HG03442 (cell line): Measurements from ENCODE around the gene ALG14.
"Not testable (repeated sequence)": the region's sequence is repeated elsewhere in the genome, so short reads cannot be mapped to it uniquely, and the experiment has no call there.

Experiments used
- ATAC-seq: cut with Tn5 transposase; IDR thresholded peaks from one replicate; pipeline ENCODE4 v1.9.1; 2021; ENCODE audit warnings: mild to moderate bottlenecking, moderate library complexity; ENCODE audit not compliant: unreplicated experiment

The ALG14 gene

DNA sequence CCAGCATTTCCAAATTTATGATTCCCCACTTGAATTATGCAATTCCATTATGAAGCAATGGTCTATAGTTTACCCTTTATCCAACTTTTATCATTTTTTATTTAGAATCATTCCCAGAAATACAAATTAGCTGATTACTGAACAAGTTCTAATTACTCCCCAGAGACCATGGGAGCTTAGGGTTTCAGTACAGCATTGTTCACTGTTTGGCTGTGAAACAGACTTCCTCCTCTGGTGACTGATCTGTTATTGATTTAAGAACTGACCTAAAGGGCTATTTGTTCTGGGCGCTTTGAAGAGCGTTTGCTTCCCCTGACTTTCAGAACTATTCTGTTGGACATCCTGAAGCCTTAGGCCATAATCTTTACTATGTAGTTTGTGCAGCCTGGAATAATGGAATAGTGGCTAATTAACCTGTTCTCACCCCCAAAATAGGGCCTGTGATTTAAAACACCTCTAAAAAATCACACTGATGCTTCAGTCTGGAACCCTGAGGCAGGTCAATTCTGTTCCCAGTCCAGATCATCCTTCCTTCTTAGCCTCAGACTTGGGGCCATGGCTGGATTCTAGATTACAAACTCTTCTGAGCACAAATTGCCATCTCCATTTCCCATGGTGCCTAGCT lies 58.7 kb downstream of the ALG14 start:
- no peak for ATAC-seq

DNA sequence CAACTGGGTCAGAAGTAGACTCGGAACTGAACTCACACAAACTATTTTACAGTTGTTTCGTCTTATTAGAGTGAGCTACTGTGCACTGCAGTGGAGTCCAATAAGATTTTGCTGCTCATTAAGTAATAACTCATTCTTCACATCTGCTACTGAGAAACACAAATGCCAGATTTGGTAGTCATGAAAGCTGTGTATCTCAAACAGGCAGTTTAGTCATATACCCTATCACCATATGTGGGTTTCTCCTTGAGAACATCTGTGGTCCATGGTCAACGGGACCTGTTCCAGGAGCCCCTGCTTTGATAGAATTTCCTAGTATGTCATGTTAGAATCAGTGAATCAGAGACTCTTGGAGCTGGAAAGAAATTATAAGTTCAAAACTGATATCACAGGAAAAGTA lies 60.4 kb downstream of the ALG14 start:
- ATAC-seq, result no peak

DNA sequence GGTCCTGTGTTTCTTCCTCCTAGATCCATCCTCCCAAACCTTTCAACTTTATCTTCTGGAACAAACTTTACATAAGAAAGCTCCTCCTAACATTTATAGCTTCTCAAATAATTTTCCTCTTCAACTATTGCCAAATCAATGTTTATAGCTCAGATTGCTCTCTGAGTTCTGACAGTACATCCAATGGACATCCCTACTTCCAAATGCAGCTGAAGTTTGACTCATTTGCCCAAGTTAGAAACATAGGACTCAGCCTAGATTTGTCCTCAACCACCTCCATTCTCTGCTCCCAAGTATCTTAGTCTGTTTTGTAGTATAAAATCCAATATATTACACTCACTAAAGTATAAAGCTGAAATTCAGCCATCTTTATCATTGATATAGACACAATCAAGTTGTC lies 62.6 kb downstream of the ALG14 start:
- ATAC-seq, result no peak

DNA sequence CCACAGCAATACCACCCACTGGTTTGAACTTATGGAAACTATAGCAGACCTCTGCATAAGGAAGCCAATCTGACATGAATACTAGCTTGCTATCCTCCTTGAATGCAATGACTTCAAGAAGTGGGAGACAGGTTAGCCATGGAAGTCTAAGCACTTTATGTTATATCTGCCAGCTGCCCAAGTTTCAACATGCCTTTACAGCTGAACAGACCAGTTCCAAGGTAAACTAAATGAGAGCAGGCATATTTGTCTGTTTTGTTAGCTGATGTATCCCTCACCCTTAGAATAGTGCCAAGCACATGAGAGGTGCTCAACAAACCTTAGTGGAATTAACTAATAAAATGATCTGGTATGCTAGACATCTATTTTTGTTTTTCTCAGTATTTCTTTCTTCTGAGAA lies 65.1 kb downstream of the ALG14 start:
- ATAC-seq, result no peak

DNA sequence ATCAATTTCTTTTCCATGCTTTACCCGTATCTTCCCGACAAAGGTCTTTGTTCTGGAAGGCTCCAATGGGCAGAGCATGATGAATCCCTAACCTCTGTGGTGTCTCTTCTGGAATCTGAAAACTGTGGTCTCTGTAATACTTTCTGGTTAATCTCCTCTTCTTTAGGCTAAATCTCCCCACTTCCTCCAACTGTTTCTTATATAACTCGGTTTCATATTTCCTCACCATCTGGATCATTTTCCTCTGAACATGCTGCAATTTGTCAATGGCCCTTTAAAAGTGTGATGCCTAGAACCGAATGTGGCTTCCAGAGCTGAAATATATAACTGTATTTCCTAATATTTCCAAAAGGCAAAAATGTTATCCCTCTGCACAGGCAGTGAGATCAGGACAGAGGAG lies 66.1 kb downstream of the ALG14 start:
- ATAC-seq, result no peak

DNA sequence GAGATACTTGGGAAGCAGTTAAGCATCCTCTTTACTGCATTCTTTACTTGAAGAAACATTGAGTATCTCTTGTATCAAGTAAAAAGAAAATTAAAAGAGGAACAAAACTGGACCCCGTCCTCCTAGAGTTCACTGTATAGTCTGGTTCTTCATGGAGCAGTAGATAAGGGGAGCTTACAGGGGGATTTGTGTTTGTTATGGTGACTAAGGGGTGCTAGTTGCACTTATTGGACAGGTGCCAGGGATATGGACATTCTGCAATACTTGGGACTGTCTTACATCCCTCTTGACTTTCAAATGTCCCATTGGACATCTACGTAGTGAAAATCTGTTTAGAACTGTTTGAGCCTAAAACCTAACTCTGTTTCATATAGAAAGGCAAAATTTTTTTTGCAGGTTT lies 67.2 kb downstream of the ALG14 start:
- no peak for ATAC-seq

DNA sequence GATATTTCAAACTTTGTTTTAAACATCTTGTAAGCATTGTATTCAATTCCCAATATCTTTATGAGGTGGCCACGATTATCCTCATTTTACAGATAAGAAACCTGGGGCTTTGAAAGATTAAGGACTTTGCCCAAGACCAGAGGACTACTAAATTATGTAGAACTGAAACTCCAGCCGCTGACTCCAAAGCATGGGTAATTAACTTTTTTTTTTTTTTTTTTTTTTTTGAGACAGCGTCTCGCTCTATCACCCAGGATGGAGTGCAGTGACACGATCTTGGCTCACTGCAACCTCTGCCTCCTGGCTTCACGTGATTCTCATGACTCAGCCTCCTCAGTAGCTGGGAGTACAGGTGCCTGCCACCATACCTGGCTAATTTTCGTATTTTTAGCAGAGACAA lies 68.7 kb downstream of the ALG14 start:
- ATAC-seq, result no peak

DNA sequence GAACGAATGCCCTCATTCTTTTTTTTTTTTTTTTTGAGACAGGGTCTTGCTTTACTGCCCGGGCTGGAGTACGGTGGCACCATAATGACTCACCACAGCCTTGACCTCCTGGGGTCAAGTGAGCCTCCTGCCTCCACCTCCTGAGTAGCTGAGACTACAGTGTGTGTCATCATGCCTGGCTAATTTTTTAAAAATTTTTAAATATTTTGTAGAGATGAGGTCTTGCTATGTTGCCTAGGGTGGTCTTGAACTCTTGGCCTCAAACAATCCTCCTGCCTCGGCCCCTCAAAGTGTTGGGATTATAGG lies 69.4 kb downstream of the ALG14 start:
- ATAC-seq, result no peak

DNA sequence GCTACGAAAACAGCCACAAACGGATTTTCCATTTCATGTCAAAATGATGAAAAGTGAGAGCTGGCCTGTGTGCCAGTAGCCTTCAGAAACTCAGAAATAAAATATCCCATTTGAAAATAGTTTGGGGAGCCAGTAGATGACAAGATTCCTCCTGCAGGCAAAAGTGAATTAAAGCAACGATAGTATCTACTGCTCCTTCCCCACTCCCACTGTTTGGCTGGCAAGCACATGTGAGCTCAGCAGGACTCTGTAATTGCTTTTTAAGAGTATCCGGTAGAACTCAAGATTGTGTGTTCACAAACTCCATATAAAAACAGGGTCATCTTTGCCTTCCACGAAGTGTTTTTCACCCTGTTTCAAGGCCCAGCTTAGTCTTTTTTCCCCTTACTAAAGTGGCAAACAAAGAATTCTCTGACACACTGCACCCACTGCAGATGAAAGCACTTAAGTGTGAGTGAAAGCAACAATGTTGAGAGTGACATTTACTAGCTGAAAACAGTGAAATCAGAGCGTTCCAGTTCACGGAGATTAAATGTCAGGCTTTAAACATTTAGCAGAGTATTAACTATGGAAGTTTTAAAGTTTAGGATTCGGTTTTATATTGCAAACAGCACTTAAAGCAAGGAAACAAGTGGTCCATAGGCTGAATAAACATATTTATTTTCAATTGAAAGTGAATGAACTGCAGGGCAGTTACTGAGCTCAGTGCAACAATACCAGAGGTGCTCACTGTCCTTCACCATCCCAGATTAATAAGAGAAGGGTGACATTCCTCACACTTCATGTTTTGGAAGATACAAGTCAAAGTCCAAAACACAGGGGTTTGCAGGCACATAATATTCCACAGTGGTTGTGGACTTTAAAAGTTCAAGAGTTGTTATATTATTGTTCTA lies 70.0 kb downstream of the ALG14 start:
- ATAC-seq, result no peak

DNA sequence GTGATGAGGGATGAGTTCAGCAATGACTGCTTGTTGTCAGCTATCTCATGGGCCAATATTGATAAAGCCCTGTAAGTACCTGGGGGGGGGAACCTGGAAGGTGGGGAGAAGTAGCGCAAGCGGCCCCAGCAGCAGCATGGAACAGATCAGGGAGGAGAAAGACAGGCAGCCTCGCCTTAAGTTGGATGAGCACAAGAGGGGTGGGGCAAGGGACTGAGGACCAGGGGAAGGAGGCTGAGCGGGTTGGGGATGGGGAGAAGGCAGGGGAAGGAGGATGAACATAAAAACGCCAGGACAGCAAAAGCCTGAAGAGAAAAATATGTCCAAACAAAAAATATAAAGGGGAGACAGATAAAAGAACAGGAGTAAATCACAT lies 70.6 kb downstream of the ALG14 start:
- no peak for ATAC-seq

DNA sequence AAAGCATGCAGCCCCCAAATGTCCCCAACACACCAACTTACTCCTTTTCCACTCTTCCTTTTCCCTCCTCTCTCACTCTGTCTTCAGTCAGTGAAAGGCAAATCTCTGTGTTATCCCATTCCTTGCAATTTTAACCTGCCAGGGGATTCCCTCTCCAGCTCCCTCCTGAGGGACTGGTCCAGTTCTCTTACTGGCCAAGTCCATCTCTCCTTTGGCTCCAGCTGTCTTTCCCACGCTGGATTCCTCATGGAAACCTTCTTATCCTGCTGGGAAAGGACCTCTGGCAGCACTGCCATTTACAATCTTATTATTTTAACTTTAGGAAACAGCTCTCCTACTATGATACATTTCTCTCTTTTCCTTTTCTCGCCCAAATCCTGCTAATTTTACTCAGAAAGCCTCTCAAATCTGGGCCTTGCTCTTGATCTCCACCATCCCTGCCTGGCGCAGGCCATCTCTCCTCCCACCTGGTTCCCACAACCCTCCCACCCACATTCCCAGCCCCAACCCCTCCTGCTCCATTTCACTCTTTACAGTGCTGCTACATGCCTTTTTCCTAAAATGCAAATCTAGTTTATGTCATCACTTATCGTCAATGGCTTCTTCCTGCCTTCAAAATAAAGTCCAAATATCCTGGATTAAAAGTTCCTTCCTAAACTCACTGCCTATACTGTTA lies 73.2 kb downstream of the ALG14 start:
- no peak for ATAC-seq

DNA sequence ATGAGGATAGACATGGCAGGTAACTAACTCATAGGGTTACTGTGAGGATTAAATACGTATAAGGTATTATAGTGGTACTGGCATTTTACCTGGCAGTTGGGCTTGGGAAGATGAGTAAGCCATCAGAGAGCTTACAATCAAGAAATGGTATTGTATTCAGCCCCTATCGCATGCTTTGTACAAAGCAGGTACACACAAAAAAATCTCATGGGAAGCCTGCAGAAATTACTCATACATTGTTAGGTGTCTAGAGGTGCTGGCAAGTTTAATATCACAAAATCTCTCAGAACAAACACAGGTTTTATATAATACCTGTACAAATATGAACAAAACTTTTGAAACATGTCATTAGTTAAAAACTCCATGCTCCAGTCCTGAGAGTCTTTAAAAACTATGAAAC lies 74.0 kb downstream of the ALG14 start:
- ATAC-seq, result no peak

DNA sequence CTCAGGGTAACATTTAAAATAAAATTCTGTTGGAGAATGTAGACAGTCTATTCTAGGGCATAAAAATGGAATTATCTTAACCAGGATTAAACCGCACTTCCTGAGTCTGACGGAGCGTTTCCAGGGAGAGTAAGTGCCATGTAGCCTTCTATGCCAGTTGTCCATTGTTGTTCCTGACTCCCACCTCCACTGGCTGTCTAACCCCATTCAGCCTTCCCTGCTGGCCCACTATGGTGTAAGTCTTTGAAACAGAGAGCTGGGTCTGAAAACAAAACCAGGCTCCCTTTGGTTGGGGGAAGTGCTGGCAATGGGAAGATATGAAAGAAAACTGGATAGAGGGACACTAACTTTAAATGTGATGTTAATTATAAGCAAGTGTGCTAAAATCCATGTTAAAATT lies 74.6 kb downstream of the ALG14 start:
- no peak for ATAC-seq

DNA sequence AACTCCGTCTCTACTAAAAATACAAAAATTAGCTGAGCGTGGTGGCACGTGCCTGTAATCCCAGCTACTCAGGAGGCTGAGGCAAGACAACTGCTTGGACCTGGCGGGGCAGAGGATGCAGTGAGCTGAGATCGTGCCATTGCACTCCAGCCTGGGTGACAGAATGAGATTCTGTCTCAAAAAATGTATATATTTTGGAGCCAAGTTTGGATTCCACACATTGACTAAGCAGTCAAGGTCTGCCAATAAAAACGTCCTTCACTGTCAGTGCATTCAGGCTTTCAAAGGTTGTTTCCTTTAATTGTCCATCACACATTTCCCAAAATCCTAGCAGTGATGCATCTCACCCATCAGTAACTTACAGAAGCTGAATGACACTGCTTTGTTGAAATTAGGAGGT lies 77.2 kb downstream of the ALG14 start:
- not testable (repeated sequence) for ATAC-seq

DNA sequence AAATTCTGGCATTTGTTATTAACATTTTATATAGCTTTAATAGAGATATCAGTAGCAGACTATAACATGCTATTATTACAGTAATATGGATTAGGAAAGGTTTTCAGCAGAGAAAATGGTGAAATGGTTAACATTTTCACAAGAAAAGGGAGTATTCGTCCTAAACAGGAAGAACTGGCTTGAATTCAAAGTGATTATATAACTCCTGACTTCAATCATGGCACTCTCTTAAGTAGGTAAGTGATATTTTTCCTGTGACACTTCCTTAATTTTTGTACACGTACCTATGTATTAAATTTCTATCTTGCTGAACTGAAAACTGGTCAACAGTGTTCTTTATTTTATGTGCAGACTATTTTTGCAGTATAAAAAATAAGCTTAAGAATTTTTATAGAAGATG lies 77.9 kb downstream of the ALG14 start:
- ATAC-seq, result no peak

DNA sequence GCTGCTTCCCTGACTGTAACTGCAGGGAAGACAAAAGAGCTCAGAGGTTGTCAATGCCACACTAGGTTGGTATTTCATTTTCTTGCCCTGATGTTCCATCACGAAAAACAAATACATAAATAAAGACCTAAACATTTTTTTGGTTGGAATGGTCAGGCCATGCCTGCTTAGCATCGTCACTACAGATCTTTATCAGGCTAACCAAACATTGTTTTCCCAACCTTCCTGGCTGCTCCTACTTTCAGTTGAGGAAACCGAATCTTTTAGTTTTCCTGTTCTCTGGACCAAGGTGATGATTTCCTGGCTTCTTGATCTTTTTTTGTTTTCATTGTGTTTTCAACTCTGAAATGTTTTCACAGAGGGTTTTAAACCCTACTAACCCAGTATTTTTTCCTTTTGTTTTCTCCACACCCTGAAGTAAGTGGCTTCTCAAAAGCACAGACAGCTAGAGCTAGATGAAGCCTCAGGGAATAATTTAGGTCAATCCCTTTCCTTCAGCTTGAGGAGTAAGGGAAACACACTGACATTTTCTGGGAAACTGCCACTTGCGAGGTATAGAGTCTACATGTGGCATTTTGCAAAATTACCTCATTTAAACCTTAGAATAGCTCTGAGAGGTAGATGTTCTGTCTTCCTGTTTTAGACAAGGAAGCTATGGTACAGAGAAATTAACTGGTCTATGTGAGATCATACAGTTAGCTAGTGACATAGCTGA lies 78.7 kb downstream of the ALG14 start:
- no peak for ATAC-seq

DNA sequence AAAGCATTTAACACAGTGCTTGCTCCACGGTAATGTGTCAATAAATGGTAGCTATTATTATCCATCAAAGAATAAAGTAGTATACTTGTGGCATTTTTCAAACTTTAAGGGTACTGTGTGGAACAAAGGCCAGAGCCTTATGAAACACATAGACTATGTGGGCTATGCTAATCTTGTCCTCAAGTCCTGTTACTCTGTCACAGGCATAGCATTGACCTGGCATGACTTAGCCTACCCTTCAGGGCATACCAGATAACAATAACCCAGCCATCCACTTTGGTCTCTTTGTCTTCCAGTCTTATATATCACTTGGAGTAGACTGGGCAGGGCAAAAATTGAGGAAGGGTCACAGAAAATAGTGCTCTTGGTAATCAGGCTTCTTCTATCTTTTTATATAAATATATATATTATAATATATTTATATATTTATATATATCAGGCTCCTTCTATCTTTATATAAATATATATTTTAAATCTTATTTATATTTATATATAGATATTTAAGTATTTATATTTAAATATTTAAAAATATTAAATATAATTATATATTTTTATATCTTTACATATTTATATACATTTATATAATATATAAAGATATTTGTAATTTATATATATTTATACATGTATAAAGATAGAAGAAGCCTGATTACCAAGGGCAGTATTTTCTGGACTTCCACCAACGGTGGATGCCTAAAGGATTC lies 79.7 kb downstream of the ALG14 start:
- no peak for ATAC-seq

DNA sequence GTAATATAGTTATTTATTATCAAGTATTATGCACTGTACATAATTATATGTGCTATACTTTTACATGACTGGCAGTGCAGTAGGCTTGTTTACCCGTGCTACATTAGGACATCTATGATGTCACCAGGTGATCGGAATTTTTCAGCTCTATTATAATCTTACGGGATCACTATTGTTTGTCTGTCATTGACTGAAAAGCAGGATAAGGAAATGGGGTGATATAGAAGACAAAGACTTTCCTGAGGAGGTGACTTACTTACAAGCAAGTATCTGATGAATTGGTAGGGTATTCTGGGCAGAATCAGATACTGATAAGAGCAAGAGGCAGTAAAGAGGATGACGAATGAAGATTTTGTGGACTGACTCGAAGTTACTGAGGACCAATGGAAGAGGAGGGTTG lies 80.6 kb downstream of the ALG14 start:
- ATAC-seq, result no peak

DNA sequence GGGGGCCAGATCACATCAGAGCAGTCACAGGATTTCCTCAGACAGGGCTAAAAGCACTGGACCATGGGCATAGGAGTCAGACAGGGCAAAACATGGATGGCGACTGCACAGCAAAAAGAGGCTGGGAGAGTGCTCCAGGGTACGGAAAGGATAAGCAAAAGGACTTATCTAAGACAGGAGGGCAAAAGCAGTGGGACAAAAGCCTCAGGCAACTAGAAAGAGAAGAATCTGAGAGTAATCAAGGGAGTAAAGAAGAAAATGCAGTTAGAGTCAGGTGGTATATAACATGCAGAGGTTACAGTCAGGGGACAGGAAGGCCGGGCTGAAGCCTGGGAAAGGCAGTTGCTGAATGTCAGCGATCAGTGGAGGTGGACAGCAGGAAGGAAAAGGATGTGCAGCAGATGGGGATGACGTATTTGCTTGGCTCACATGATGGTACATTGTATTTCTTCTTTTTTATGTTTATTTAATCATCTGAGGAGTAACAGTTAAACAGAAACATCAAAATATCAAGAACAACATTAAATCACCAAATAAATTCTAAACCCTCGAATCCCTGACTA lies 82.8 kb downstream of the ALG14 start:
- ATAC-seq, result no peak

DNA sequence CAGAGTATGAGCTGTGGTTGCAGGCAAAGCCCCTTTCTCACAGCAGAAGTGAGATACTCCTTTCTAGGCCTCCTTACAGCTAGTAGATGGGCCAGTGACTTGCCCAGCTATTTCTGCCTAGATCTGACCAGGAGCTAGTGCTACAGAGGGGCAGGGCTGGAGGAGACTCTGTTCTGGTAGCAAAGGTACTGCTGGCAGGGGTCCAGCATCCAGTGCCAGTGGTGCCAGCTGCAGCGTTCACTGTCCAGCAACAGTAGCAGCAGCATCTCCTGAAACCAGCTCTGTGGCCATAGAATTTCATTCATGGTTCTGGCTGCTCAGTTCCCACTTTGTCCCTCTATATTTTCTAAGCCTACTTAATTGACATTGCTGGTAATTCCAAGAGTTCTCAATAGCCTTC lies 83.4 kb downstream of the ALG14 start:
- ATAC-seq, result no peak

DNA sequence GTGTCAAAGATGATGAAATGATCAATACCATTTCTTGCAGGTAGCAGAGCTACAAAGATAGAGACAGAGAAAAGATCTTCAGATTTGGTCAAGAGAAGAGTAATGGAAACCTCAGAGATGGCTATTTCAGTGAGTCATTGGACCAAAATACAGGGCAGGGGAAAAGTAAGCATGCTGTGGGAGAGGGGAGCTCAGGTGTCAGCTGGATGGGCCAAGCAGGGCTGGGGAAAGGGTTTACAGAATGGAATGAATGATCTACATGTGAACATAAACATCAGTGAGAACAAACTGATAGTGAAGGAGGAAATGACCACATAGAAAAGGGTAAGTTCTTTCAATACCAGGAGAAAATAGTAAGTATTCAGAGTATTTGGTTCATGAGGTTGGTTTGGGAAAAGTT lies 84.4 kb downstream of the ALG14 start:
- ATAC-seq, result no peak
